ENCODE data around the gene SLC6A4. TPM values are rescaled to one million over a fixed set of nuclear protein-coding genes. Genes with fewer than 3 reads are reported as not detected.
"Not testable (repeated sequence)": the region's sequence is repeated elsewhere in the genome, so short reads cannot be mapped to it uniquely, and the experiment has no call there.

The SLC6A4 gene
- total and polyA plus RNA-seq, 7 experiments from 2014 or later, result 0.05 to 0.10 (median 0.09) TPM; not detected in 4

DNA sequence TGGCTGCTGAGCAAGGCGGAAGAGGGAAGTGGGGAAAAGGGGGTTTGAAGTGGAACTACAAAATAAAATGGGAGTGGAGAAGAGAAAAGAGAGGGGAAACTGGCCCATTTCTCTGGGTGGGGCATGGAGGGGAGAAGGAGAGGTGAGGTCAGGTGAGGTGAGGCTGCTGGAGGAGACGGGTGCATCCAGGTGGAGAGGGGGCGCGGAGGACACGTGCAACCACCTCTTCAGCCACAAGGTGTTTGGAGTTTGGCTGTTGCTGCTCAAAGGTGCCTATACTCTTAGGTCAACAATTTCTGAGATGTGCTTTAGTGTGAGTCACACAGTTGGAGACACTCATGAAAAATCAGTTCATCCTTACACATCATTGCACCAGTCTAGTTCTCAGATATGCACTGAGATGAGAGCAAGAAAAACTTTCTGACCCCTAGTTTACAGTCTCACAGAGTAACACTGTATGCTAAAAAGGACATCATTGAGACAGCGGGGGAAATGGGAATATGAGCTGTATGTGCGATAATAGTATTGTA is 4.8 kb downstream of the SLC6A4 start:
- Mint-ChIP-seq H3K36me3 (no peaks in the 10 kb centered on the region), H3K4me3 (no peak overlapping the region), H3K9me3 (no peaks in the 10 kb centered on the region), H3K4me1 (peaks cover 0 to 10% (median 6%) of the 10 kb centered on the region in 7 donors), H3K27ac (no peak overlapping the region), H3K27me3 (peaks cover 38 to 63% (median 54%) of the 10 kb centered on the region in 5 donors)
- ATAC-seq (no peak), DNase-seq (no peak)
- no peaks in the 10 kb centered on the region for H3K9me3 ChIP-seq (ENCODE audit: control insufficient read depth in 2 of 3, low read length in 3 of 3)
- H3K27me3 ChIP-seq (ENCODE audit: control insufficient read depth in 2 of 2, insufficient read depth in 2 of 2, low read length in 2 of 2), result peaks cover 0 to 4% of the 10 kb centered on the region in 2 donors
- ChIA-PET CTCF (no interaction called here), POLR2A (no interaction called here)
- H3K36me3 ChIP-seq (ENCODE audit: control insufficient read depth in 2 of 3, insufficient read depth in 3 of 3, low read length in 3 of 3), result no peaks in the 10 kb centered on the region
- peaks cover 0 to under 1% of the 10 kb centered on the region in 2 donors for H3K4me1 ChIP-seq (ENCODE audit: control insufficient read depth in 2 of 2, insufficient read depth in 2 of 2, low read length in 2 of 2)
- H3K27ac ChIP-seq (ENCODE audit: low read depth, low read length), result no peak overlapping the region
- intact Hi-C loops (cut with micrococcal nuclease), result no loop called here
- H3K4me3 ChIP-seq (ENCODE audit: low read length), result no peak overlapping the region

DNA sequence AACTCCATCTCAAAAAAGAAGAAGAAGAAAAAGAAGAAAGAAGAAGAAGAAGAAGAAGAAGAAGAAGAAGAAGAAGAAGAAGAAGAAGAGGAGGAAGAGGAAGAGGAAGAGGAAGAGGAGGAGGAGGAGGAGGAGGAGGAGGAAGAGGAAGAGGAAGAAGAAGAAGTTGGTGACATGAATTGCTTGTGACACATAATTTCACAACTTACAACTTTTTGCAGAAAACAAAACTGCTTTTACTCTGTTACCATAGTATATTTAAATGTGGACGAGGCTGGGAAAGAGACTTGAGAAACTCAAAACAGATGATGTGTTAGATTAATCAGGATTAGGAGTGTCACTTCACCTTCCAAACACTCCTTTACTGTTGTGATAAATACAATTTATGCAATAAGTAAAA is 5.5 kb downstream of the SLC6A4 start:
- DNase-seq; H3K36me3 ChIP-seq (ENCODE audit: control insufficient read depth in 2 of 3, insufficient read depth in 3 of 3, low read length in 3 of 3); H3K9me3 ChIP-seq (ENCODE audit: control insufficient read depth in 2 of 3, low read length in 3 of 3); H3K27ac ChIP-seq (ENCODE audit: low read depth, low read length); H3K4me1 ChIP-seq (ENCODE audit: control insufficient read depth in 2 of 2, insufficient read depth in 2 of 2, low read length in 2 of 2); POLR2A ChIA-PET; ATAC-seq; H3K4me1 Mint-ChIP-seq; H3K27me3 ChIP-seq (ENCODE audit: control insufficient read depth in 2 of 2, insufficient read depth in 2 of 2, low read length in 2 of 2); H3K27ac Mint-ChIP-seq; H3K4me3 ChIP-seq (ENCODE audit: low read length); intact Hi-C loops (cut with micrococcal nuclease); H3K36me3 Mint-ChIP-seq; H3K4me3 Mint-ChIP-seq; CTCF ChIA-PET; H3K9me3 Mint-ChIP-seq: not testable (repeated sequence)
- H3K27me3 Mint-ChIP-seq, result peaks cover 36 to 63% (median 54%) of the 10 kb centered on the region in 5 donors

DNA sequence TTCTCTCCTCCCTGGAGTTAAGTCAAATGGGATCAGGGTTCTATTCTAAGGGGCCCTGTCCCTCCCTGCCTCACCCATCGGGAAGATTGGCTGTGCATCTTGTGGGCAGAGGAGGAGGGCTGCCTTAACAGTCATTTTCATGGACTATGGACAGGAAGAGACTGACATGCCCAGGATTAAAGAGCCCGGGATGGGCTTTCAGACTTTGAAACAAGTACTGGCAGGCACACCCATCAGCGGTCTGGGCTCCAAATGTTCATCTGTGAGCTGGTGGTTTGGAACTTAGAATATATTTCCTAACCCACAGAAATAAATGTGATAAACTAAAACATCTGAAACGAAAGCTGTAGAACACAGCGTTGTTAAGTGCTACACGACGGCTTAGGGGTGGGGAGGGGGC is 6.5 kb downstream of the SLC6A4 start:
- Histone ChIP-seq H3K27ac (ENCODE audit: low read depth, low read length) (no peak overlapping the region), H3K4me3 (ENCODE audit: low read length) (no peak overlapping the region), H3K4me1 (ENCODE audit: control insufficient read depth in 2 of 2, insufficient read depth in 2 of 2, low read length in 2 of 2) (no peaks in the 10 kb centered on the region), H3K27me3 (ENCODE audit: control insufficient read depth in 2 of 2, insufficient read depth in 2 of 2, low read length in 2 of 2) (no peaks in the 10 kb centered on the region), H3K9me3 (ENCODE audit: control insufficient read depth in 2 of 3, low read length in 3 of 3) (no peaks in the 10 kb centered on the region), H3K36me3 (ENCODE audit: control insufficient read depth in 2 of 3, insufficient read depth in 3 of 3, low read length in 3 of 3) (no peaks in the 10 kb centered on the region)
- ChIA-PET CTCF (no interaction called here), POLR2A (no interaction called here)
- Mint-ChIP-seq H3K4me3 (no peak overlapping the region), H3K27ac (no peak overlapping the region), H3K4me1 (peaks cover 0 to 6% (median 0%) of the 10 kb centered on the region in 7 donors), H3K9me3 (no peaks in the 10 kb centered on the region), H3K27me3 (peaks cover 27 to 56% (median 44%) of the 10 kb centered on the region in 5 donors), H3K36me3 (no peaks in the 10 kb centered on the region)
- intact Hi-C loops (cut with micrococcal nuclease), result no loop called here
- no peak for ATAC-seq
- no peak for DNase-seq

DNA sequence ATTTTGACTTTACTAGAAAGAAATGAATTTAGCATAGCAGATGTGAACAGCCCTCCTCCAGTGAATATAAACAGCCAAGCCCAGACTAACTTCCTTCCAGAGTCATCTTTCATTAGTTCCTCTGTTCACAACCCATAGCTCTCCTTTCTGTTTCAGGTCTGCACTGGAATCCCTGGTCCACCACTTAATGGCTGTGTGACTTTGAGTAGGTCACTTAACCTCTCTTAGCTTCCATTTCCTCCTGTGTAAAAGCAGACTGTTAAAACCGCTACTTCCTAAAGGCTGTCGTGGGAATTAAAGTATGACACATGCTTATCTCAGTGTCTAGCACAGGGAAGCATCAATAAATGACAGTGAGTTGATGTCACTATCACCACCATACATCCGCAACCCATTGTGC is 7.5 kb downstream of the SLC6A4 start:
- Histone ChIP-seq H3K9me3 (ENCODE audit: control insufficient read depth in 2 of 3, low read length in 3 of 3) (no peaks in the 10 kb centered on the region), H3K36me3 (ENCODE audit: control insufficient read depth in 2 of 3, insufficient read depth in 3 of 3, low read length in 3 of 3) (no peaks in the 10 kb centered on the region), H3K4me1 (ENCODE audit: control insufficient read depth in 2 of 2, insufficient read depth in 2 of 2, low read length in 2 of 2) (no peaks in the 10 kb centered on the region), H3K27ac (ENCODE audit: low read depth, low read length) (no peak overlapping the region), H3K27me3 (ENCODE audit: control insufficient read depth in 2 of 2, insufficient read depth in 2 of 2, low read length in 2 of 2) (no peaks in the 10 kb centered on the region), H3K4me3 (ENCODE audit: low read length) (no peak overlapping the region)
- Mint-ChIP-seq H3K4me1 (peaks cover 0 to 6% (median 0%) of the 10 kb centered on the region in 7 donors), H3K9me3 (no peaks in the 10 kb centered on the region), H3K27me3 (peaks cover 18 to 46% (median 34%) of the 10 kb centered on the region in 5 donors), H3K27ac (no peak overlapping the region), H3K4me3 (no peak overlapping the region), H3K36me3 (no peaks in the 10 kb centered on the region)
- DNase-seq (no peak), ATAC-seq (no peak)
- intact Hi-C loops (cut with micrococcal nuclease), result no loop called here
- CTCF ChIA-PET, result no interaction called here
- POLR2A ChIA-PET, result no interaction called here

DNA sequence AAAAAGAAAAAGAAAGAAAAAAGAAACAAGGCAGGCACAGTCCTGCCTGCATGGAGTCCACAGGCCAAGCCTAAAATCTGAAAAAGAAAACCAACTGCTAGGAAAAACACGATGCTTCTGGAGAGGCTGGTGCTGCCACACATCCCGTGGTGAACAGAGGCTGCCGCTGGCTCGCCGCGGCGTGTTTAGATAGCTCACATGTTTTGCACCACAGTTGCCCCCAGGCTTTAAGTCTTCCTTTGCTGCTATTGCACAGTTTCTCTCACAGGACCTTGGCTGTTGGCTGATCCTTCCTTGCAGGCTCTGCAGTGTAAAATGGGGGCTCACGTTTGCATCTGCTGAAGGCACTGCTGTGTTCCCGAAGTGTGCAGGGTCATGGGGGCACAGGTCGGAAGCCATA is 8.6 kb downstream of the SLC6A4 start:
- Histone ChIP-seq H3K36me3 (ENCODE audit: control insufficient read depth in 2 of 3, insufficient read depth in 3 of 3, low read length in 3 of 3) (no peaks in the 10 kb centered on the region), H3K9me3 (ENCODE audit: control insufficient read depth in 2 of 3, low read length in 3 of 3) (no peaks in the 10 kb centered on the region), H3K27ac (ENCODE audit: low read depth, low read length) (no peak overlapping the region), H3K4me1 (ENCODE audit: control insufficient read depth in 2 of 2, insufficient read depth in 2 of 2, low read length in 2 of 2) (no peaks in the 10 kb centered on the region), H3K27me3 (ENCODE audit: control insufficient read depth in 2 of 2, insufficient read depth in 2 of 2, low read length in 2 of 2) (no peaks in the 10 kb centered on the region), H3K4me3 (ENCODE audit: low read length) (no peak overlapping the region)
- no peak overlapping the region for H3K27ac Mint-ChIP-seq
- intact Hi-C loops (cut with micrococcal nuclease), result no loop called here
- ChIA-PET POLR2A (interaction anchor here (0.6 kb wide), 1 partner anchor 104 kb away, joined by 10 read pairs; no protein-coding TSS in a partner anchor), CTCF (no interaction called here)
- H3K4me3 Mint-ChIP-seq, result no peak overlapping the region
- peaks cover 0 to 6% (median 0%) of the 10 kb centered on the region in 7 donors for H3K4me1 Mint-ChIP-seq
- peaks cover 8 to 35% (median 23%) of the 10 kb centered on the region in 5 donors for H3K27me3 Mint-ChIP-seq
- ATAC-seq, result no peak
- no peaks in the 10 kb centered on the region for H3K36me3 Mint-ChIP-seq
- H3K9me3 Mint-ChIP-seq, result no peaks in the 10 kb centered on the region
- DNase-seq, result no peak

DNA sequence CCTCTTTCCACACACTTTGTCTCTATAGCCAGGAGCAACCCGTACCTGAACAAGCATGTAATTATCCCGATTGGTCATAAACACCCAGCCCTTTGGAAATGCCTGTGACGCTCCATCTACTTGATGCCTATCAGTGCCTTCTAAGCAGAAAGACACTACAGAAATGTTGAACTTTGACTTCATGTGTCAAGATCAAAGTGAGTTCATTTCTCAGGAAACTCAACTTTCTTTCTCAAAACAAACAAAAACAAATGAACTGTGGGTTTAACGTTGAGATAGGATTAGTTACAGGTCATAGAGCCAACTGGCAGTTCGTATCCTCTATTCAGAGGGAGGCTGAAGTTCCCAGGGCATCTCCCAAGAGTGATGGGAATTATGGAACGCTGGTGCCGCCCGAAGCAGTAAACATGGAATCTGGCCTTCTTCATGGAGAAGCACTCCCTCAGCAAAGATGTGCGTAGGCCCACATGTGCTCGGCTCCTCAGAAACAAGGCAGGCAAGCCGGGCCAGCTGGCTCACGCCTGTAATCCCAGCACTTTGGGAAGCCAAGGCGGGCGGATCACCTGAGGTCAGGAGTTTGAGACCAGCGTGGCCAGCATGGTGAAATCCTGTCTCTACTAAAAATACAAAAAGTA is 9.5 kb downstream of the SLC6A4 start:
- CTCF ChIA-PET, result no interaction called here
- no peak for DNase-seq
- Mint-ChIP-seq H3K4me3 (no peak overlapping the region), H3K9me3 (peaks cover 0 to 2% (median 0%) of the 10 kb centered on the region in 11 donors), H3K27ac (no peak overlapping the region), H3K4me1 (peaks cover 0 to 6% (median 0%) of the 10 kb centered on the region in 7 donors), H3K36me3 (no peaks in the 10 kb centered on the region), H3K27me3 (peaks cover 6 to 32% (median 22%) of the 10 kb centered on the region in 5 donors)
- H3K9me3 ChIP-seq (ENCODE audit: control insufficient read depth in 2 of 3, low read length in 3 of 3), result no peaks in the 10 kb centered on the region
- H3K4me3 ChIP-seq (ENCODE audit: low read length), result no peak overlapping the region
- no peaks in the 10 kb centered on the region for H3K27me3 ChIP-seq (ENCODE audit: control insufficient read depth in 2 of 2, insufficient read depth in 2 of 2, low read length in 2 of 2)
- ATAC-seq, result no peak
- H3K4me1 ChIP-seq (ENCODE audit: control insufficient read depth in 2 of 2, insufficient read depth in 2 of 2, low read length in 2 of 2), result no peaks in the 10 kb centered on the region
- H3K27ac ChIP-seq (ENCODE audit: low read depth, low read length), result no peak overlapping the region
- H3K36me3 ChIP-seq (ENCODE audit: control insufficient read depth in 2 of 3, insufficient read depth in 3 of 3, low read length in 3 of 3), result no peaks in the 10 kb centered on the region
- intact Hi-C loops (cut with micrococcal nuclease), result no loop called here
- POLR2A ChIA-PET, result no interaction called here

DNA sequence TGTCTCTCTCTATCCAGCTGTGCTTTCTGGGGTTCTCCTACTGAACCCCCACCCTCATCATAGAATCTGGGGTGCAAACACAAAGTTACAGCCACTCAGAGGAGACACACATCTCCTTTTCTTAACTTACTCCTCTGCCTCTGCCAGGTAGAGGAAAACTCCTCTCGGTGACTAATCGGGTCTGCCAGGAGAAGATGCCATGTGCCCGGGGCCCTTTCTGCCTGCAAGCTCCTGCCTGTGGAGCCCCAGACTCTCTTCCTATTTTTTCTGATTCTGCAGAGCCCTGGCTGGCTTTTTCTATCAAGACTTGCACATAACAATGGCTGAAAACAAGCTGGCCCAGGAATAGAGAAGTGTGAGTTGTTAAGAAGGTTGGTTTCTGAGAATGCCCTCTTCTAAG is 10.4 kb downstream of the SLC6A4 start:
- Histone ChIP-seq H3K36me3 (ENCODE audit: control insufficient read depth in 2 of 3, insufficient read depth in 3 of 3, low read length in 3 of 3) (no peaks in the 10 kb centered on the region), H3K4me1 (ENCODE audit: control insufficient read depth in 2 of 2, insufficient read depth in 2 of 2, low read length in 2 of 2) (no peaks in the 10 kb centered on the region), H3K27ac (ENCODE audit: low read depth, low read length) (no peak overlapping the region), H3K27me3 (ENCODE audit: control insufficient read depth in 2 of 2, insufficient read depth in 2 of 2, low read length in 2 of 2) (no peaks in the 10 kb centered on the region), H3K9me3 (ENCODE audit: control insufficient read depth in 2 of 3, low read length in 3 of 3) (no peaks in the 10 kb centered on the region), H3K4me3 (ENCODE audit: low read length) (no peak overlapping the region)
- peaks cover 0 to 1% (median 0%) of the 10 kb centered on the region in 7 donors for H3K4me1 Mint-ChIP-seq
- no peak for DNase-seq
- peaks cover 0 to 2% (median 0%) of the 10 kb centered on the region in 11 donors for H3K9me3 Mint-ChIP-seq
- no peaks in the 10 kb centered on the region for H3K36me3 Mint-ChIP-seq
- no peak overlapping the region for H3K4me3 Mint-ChIP-seq
- H3K27me3 Mint-ChIP-seq, result peaks cover under 1 to 24% (median 18%) of the 10 kb centered on the region in 5 donors
- POLR2A ChIA-PET, result no interaction called here
- ATAC-seq, result no peak
- intact Hi-C loops (cut with micrococcal nuclease), result no loop called here
- no peak overlapping the region for H3K27ac Mint-ChIP-seq
- CTCF ChIA-PET, result no interaction called here

All from naive thymus-derived CD4-positive, alpha-beta T cell (primary cell).